Ovary (tissue), 3 donors: Measurements from ENCODE around the gene TMEM259.

ENCODE experiments used
- EP300 ChIP-seq: sonication (generic); formaldehyde crosslinking; IDR thresholded peaks from one replicate; pipeline ENCODE4 v1.6.1; 2017; ENCODE audit warnings: antibody characterized with exemption
- TF ChIP-seq, protein P1 (sequence below), 3 donors: fragments of 450-650 bp in 2 of 3; fragments of 200-600 bp in 1 of 3; IDR thresholded peaks; one replicate each; pipeline versions ENCODE4 v1.5.1 to v1.8.0; 2016 to 2022; ENCODE audit warnings: antibody characterized with exemption in 3 of 3, mild to moderate bottlenecking in 1 of 3
- donor health status: DM: no; HTN: no; CAD: no.

- no peak for TF ChIP-seq EP300
- TF ChIP-seq, protein P1, sequence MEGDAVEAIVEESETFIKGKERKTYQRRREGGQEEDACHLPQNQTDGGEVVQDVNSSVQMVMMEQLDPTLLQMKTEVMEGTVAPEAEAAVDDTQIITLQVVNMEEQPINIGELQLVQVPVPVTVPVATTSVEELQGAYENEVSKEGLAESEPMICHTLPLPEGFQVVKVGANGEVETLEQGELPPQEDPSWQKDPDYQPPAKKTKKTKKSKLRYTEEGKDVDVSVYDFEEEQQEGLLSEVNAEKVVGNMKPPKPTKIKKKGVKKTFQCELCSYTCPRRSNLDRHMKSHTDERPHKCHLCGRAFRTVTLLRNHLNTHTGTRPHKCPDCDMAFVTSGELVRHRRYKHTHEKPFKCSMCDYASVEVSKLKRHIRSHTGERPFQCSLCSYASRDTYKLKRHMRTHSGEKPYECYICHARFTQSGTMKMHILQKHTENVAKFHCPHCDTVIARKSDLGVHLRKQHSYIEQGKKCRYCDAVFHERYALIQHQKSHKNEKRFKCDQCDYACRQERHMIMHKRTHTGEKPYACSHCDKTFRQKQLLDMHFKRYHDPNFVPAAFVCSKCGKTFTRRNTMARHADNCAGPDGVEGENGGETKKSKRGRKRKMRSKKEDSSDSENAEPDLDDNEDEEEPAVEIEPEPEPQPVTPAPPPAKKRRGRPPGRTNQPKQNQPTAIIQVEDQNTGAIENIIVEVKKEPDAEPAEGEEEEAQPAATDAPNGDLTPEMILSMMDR (IDR thresholded peaks at IDR 0.05), result no peak
Measured at GRCh38 chr19:1020868-1021425, at the start of gene TMEM259.
